ENCODE results near the gene ZCCHC24.

DNA sequence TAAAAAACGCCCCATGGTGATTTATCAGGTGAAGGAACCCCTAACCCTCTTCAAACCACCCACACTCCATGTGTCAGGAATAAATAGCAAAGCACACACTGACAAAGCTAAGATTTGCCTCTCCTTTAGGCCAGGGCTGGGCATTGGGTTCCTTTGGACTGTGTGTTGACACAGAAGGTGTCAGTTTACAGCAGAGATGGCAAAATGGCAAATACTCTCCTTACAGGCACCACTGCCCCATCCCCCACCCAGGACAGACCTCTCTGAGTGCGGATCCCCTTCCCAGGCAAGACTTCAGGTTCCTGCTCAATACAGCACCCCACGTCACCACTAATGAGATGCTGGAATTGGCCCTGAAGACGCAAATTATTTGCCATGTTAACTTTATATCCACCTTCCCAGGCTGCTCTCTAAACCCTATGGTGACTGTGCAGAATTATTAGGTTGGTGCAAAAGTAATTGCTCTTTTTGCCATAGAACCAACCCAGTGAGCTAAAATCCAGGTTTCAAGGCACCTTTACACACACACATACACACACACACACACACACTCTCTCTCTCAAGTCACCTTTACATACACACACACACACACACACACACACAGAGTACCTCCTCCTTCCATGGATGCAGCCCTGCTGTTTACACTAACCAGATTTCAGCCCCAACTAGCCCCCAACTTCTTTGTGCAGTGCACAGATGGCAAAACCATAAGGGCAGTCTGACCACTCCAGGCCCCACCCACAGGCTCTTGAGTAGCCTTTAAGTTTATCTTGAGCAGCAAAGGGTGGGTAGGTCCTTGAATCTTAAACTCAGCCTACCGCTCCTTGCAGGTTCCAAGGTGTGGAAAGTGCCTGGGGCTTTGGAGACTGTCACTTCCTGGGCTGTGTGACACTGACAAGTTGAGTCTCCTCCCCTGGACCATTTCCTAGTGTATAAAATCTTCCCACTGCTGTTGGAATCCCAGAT is 4.0 kb upstream of the ZCCHC24 start:
- TF ChIP-seq, protein P1, sequence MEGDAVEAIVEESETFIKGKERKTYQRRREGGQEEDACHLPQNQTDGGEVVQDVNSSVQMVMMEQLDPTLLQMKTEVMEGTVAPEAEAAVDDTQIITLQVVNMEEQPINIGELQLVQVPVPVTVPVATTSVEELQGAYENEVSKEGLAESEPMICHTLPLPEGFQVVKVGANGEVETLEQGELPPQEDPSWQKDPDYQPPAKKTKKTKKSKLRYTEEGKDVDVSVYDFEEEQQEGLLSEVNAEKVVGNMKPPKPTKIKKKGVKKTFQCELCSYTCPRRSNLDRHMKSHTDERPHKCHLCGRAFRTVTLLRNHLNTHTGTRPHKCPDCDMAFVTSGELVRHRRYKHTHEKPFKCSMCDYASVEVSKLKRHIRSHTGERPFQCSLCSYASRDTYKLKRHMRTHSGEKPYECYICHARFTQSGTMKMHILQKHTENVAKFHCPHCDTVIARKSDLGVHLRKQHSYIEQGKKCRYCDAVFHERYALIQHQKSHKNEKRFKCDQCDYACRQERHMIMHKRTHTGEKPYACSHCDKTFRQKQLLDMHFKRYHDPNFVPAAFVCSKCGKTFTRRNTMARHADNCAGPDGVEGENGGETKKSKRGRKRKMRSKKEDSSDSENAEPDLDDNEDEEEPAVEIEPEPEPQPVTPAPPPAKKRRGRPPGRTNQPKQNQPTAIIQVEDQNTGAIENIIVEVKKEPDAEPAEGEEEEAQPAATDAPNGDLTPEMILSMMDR (IDR thresholded peaks at IDR 0.05): no peak
- TF ChIP-seq POLR2A (IDR thresholded peaks at IDR 0.05): no peak
- TF ChIP-seq POLR2AphosphoS5 (IDR thresholded peaks at IDR 0.05): no peak

Measured in breast epithelium (tissue), 3 donors.